Esophagus squamous epithelium (tissue), 5 donors: ENCODE data around the gene GRB7. TPM values are rescaled to one million over a fixed set of nuclear protein-coding genes. Genes with fewer than 3 reads are reported as not detected.

ENCODE experiments used
- DNase-seq: peaks from one replicate; lab custom pipeline; 2025; lab: John Stamatoyannopoulos, UW
- H3K27ac ChIP-seq, 4 donors: fragments of 200-600 bp; sonication (generic); one replicate each; pipeline ENCODE4 v1.5.1; 2016 to 2019; ENCODE audit warnings: mild to moderate bottlenecking in 1 of 4
- H3K27me3 ChIP-seq, 4 donors: fragments of 200-600 bp; sonication (generic); 1 replicate in 3 of 4; 2 replicates in 1 of 4; pipeline versions ENCODE4 v1.5.1 to v1.6.0; 2017 to 2021; ENCODE audit warnings: antibody characterized with exemption in 1 of 4
- H3K36me3 ChIP-seq, 3 donors: fragments of 200-600 bp; sonication (generic); one replicate each; pipeline ENCODE4 v1.5.1; 2016 to 2019
- H3K4me1 ChIP-seq, 3 donors: fragments of 200-600 bp; sonication (generic); one replicate each; pipeline ENCODE4 v1.5.1; 2017 to 2019
- H3K4me3 ChIP-seq, 4 donors: fragments of 200-600 bp; sonication (generic); 1 replicate in 3 of 4; 2 replicates in 1 of 4; pipeline ENCODE4 v1.5.1; 2016 to 2019; ENCODE audit warnings: mild to moderate bottlenecking in 2 of 4, moderate library complexity in 1 of 4
- H3K9me3 ChIP-seq, 3 donors: fragments of 200-600 bp; sonication (generic); one replicate each; pipeline ENCODE4 v1.5.1; 2016 to 2019
- CTCF ChIP-seq, 6 experiments: fragments of 450-650 bp in 4 of 6; fragments of 200-600 bp in 2 of 6; sonication (generic) in 2 of 6; IDR thresholded peaks; one replicate each; pipeline ENCODE4 v1.5.1; 2016 to 2019; ENCODE audit warnings: antibody characterized with exemption in 6 of 6, mild to moderate bottlenecking in 4 of 6, moderate library complexity in 4 of 6
- POLR2A ChIP-seq, 4 donors: fragments of 450-650 bp; IDR thresholded peaks; one replicate each; pipeline ENCODE4 v1.6.1; 2017; ENCODE audit warnings: antibody characterized with exemption in 4 of 4, mild to moderate bottlenecking in 4 of 4, moderate library complexity in 3 of 4
- whole genome bisulfite sequencing, 2 donors: methylation state at CpG; one replicate each; pipeline ENCODE4 v1.1.5; 2018; 5-methylcytosine and 5-hydroxymethylcytosine counted together
- intact Hi-C: fragments of 100-400 bp; cut with DNase I; formaldehyde crosslinking; loops from one replicate; pipeline ENCODE4 v1.15.0; 2022
- total RNA-seq, 4 donors: library from RNA; depleted of rRNA; stranded (reverse); fragments of >200 nt; gene quantifications; one replicate each; pipeline ENCODE4 v1.1.0, GENCODE V29; 2016
- donor health status: DM: yes; HTN: yes; CAD: no.

Gene GRB7
- total RNA-seq, 4 donors from 2014 or later = 25.1 to 62.1 (median 55.9) TPM

- peaks cover 11 to 48% (median 15%) of the 10 kb centered on the region in 3 donors for H3K4me1 ChIP-seq
- no peak for DNase-seq
- no peak overlapping the region for H3K4me3 ChIP-seq
- peaks cover 11 to 77% (median 27%) of the 10 kb centered on the region in 3 donors for H3K36me3 ChIP-seq
- H3K27ac ChIP-seq = no peak overlapping the region
- intact Hi-C loops = no loop called here
- WGBS, 2 donors = 94 to 100% methylated on average over 2 to 5 of the region's 9 CpGs
- no peak for TF ChIP-seq CTCF (IDR thresholded peaks at IDR 0.05)
- no peaks in the 10 kb centered on the region for H3K9me3 ChIP-seq
- H3K27me3 ChIP-seq = no peaks in the 10 kb centered on the region
Measured at GRCh38 chr17:39726617-39727016, 11.1 kb upstream of the GRB7 start.

- intact Hi-C loops = no loop called here
- TF ChIP-seq CTCF (IDR thresholded peaks at IDR 0.05) (no peak), POLR2A (IDR thresholded peaks at IDR 0.05) (no peak)
- Histone ChIP-seq H3K27ac (peak overlapping the region in 2 of 4 donors; percentile 21 to 93), H3K4me1 (peaks cover 11 to 48% (median 15%) of the 10 kb centered on the region in 3 donors), H3K27me3 (no peaks in the 10 kb centered on the region), H3K4me3 (no peak overlapping the region), H3K9me3 (no peaks in the 10 kb centered on the region), H3K36me3 (peaks cover 11 to 68% (median 27%) of the 10 kb centered on the region in 3 donors)
- 48% methylated on average over 5 of the region's 10 CpGs; no CpG with 5 or more reads in 1 of the 2 donors for WGBS, 2 donors
- DNase-seq = no peak
Measured at GRCh38 chr17:39727556-39727955, 10.2 kb upstream of the GRB7 start.

GRCh38 chr17:39729280-39729851, 8.4 kb upstream of the GRB7 start:
- intact Hi-C loops = no loop called here
- Histone ChIP-seq H3K4me1 (peaks cover 11 to 35% (median 15%) of the 10 kb centered on the region in 3 donors), H3K27me3 (no peaks in the 10 kb centered on the region), H3K9me3 (no peaks in the 10 kb centered on the region), H3K4me3 (peak overlapping the region; percentile 63 to 95 (median 70)), H3K36me3 (peaks cover 11 to 51% (median 24%) of the 10 kb centered on the region in 3 donors), H3K27ac (peak overlapping the region; percentile 91 to 96 (median 93))
- TF ChIP-seq POLR2A (IDR thresholded peaks at IDR 0.05) (peak in 1 of 4 donors; percentile 7), CTCF (IDR thresholded peaks at IDR 0.05) (no peak)
- DNase-seq = no peak
- WGBS, 2 donors = 71 to 85% methylated on average over 4 to 5 of the region's 6 CpGs

- Histone ChIP-seq H3K4me3 (peak within 1 kb of the TSS; percentile 63 to 95 (median 70)), H3K9me3 (no peaks in the 10 kb centered on the region), H3K36me3 (peaks cover 2 to 41% (median 19%) of the 10 kb centered on the region in 3 donors), H3K27me3 (no peaks in the 10 kb centered on the region), H3K4me1 (peaks cover 11 to 40% (median 15%) of the 10 kb centered on the region in 3 donors), H3K27ac (peak within 1 kb of the TSS; percentile 91 to 96 (median 93))
- intact Hi-C loops = no loop called here
- DNase-seq = peak; percentile 55
- WGBS, 2 donors = 0 to 4% methylated on average over 7 to 11 of the region's 65 CpGs
- TF ChIP-seq POLR2A (IDR thresholded peaks at IDR 0.05) (peak in 3 of 4 donors; percentile 63 to 90 (median 88)), CTCF (IDR thresholded peaks at IDR 0.05) (peak; percentile 80 to 94 (median 90))
Measured at GRCh38 chr17:39730095-39730921, 7.4 kb upstream of the GRB7 start, which contains the start of gene MIEN1. MIEN1 (minus strand) TSS chr17:39730532; CDS start chr17:39730495, 37 bp downstream.
